ENCODE results near the gene PHAF1.

DNA sequence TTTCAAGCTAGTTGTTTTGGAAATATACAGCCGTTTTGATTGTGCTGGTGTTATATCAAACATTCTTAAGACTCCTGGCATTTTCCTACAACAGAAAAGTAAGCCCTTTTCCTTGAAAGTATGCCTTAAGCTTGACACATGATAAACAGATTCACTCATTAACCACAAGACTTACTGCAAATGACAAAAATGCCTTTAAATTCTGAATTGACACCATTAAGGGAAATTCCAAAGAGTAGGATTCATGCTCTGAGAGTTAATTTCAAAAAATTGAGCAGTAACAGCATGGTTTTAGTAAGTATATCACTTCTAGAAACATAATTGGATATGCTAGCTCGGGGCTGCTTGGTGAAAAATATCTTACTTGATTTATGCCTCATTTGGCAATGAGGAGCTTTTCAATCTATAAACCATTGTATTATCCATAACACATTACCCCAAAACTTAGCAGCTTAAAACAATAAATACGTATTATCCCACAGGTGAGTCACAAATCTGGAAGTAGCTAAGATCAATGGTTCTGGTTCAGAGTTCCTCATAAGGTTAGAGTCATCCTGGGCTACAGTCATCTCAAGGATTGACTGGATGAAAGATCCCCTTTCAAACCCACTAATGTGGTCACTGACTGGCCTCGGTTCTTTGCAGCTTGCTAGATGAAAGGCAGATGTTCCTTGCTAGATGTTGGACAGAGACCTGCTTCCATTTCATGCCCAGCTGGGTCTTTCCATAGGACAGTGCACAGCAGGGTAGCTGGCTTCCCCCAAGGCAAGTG is 8.2 kb upstream of the PHAF1 start:
- TF ChIP-seq, protein P1, sequence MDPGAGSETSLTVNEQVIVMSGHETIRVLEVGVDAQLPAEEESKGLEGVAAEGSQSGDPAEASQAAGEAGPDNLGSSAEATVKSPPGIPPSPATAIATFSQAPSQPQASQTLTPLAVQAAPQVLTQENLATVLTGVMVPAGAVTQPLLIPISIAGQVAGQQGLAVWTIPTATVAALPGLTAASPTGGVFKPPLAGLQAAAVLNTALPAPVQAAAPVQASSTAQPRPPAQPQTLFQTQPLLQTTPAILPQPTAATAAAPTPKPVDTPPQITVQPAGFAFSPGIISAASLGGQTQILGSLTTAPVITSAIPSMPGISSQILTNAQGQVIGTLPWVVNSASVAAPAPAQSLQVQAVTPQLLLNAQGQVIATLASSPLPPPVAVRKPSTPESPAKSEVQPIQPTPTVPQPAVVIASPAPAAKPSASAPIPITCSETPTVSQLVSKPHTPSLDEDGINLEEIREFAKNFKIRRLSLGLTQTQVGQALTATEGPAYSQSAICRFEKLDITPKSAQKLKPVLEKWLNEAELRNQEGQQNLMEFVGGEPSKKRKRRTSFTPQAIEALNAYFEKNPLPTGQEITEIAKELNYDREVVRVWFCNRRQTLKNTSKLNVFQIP (CRISPR knock-in tag; IDR thresholded peaks at IDR 0.05; ENCODE audit: borderline replicate concordance, low read depth) = no peak
- TF ChIP-seq, protein P2, sequence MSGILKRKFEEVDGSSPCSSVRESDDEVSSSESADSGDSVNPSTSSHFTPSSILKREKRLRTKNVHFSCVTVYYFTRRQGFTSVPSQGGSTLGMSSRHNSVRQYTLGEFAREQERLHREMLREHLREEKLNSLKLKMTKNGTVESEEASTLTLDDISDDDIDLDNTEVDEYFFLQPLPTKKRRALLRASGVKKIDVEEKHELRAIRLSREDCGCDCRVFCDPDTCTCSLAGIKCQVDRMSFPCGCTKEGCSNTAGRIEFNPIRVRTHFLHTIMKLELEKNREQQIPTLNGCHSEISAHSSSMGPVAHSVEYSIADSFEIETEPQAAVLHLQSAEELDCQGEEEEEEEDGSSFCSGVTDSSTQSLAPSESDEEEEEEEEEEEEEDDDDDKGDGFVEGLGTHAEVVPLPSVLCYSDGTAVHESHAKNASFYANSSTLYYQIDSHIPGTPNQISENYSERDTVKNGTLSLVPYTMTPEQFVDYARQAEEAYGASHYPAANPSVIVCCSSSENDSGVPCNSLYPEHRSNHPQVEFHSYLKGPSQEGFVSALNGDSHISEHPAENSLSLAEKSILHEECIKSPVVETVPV (CRISPR knock-in tag; IDR thresholded peaks at IDR 0.05) = no peak
- TF ChIP-seq, protein P3, sequence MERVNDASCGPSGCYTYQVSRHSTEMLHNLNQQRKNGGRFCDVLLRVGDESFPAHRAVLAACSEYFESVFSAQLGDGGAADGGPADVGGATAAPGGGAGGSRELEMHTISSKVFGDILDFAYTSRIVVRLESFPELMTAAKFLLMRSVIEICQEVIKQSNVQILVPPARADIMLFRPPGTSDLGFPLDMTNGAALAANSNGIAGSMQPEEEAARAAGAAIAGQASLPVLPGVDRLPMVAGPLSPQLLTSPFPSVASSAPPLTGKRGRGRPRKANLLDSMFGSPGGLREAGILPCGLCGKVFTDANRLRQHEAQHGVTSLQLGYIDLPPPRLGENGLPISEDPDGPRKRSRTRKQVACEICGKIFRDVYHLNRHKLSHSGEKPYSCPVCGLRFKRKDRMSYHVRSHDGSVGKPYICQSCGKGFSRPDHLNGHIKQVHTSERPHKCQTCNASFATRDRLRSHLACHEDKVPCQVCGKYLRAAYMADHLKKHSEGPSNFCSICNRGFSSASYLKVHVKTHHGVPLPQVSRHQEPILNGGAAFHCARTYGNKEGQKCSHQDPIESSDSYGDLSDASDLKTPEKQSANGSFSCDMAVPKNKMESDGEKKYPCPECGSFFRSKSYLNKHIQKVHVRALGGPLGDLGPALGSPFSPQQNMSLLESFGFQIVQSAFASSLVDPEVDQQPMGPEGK (CRISPR knock-in tag; IDR thresholded peaks at IDR 0.05; ENCODE audit: borderline replicate concordance) = no peak
- no peak for TF ChIP-seq ZFP30 (CRISPR knock-in tag; IDR thresholded peaks at IDR 0.05)
- TF ChIP-seq TOX (CRISPR knock-in tag; IDR thresholded peaks at IDR 0.05; ENCODE audit: borderline replicate concordance) = no peak
- no peak for TF ChIP-seq ARNTL (CRISPR knock-in tag; IDR thresholded peaks at IDR 0.05; ENCODE audit: borderline replicate concordance, low read depth)
- TF ChIP-seq ISL1 (CRISPR knock-in tag; IDR thresholded peaks at IDR 0.05) = no peak
- no peak for TF ChIP-seq ZFP3 (CRISPR knock-in tag; IDR thresholded peaks at IDR 0.05)
- TF ChIP-seq RARB (CRISPR knock-in tag; IDR thresholded peaks at IDR 0.05) = no peak
